CD4-positive, alpha-beta T cell treated with Interferon alpha-2 for 1 hour (primary cell): ENCODE measurements around the gene ABRAXAS1.

Experiments used
- DNase-seq, 2 donors: peaks; one replicate each; pipeline ENCODE4 v3.0.0-alpha.2; 2020 to 2022

Gene ABRAXAS1

DNA sequence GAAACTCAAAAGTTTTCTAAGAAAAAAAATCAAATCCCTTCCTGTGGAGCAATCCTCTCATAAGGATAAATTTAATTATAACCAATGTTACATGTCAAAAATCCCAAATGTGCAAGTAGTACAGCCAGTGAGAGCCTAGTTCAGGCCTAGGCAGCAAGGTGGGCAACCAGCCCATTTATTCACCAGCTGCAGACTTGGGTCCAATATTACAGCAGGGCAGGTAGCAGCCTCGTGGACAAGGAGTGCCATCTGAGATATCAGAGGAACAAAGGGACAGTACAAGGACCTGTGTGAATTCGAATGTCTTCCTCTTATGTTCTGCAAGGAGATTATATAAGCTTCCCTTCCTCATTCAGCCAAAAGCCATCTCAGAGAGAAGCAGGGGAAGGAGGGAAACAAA, 35.9 kb downstream of the ABRAXAS1 start:
- DNase-seq = no peak

DNA sequence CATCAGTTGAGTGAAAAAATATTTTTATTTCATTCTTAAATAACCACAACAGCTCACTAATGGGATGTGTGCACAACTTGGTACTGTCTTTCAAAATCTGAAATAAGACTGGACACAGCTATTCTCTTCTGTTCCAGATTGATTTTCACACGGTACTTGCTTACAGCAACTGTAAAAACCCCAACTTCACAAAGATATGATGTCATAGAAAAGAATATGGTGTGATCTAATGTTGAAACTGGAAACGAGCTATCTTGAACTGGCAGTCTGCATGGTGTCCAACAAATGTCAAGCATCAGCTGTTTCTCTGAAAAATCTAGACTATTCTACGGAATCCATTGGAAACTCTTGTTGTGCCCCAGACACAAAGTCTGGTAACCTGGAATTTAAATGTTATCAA, 44.0 kb downstream of the ABRAXAS1 start:
- no peak for DNase-seq

- no peak for DNase-seq
Observed at GRCh38 chr4:83440148-83440814, 44.6 kb downstream of the ABRAXAS1 start.

DNA sequence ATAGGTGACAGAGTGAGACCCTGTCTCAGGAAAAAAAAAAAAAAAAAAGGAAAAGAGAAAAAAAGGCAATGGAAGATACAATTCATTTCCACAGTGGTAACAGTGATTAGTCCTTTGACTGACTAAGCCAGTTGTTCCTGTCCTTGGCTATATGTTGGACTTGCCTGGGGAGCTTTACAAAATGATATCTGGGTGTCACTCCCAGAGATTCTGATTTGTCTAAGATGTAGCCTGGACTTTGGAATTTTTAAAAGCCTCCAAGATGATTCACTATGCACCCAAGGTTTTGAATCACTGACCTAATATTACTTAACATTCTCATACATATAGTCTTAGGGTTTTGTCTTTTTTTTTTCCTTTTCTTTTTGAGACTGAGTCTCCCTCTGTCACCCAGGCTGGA, 46.2 kb downstream of the ABRAXAS1 start:
- no peak for DNase-seq

DNA sequence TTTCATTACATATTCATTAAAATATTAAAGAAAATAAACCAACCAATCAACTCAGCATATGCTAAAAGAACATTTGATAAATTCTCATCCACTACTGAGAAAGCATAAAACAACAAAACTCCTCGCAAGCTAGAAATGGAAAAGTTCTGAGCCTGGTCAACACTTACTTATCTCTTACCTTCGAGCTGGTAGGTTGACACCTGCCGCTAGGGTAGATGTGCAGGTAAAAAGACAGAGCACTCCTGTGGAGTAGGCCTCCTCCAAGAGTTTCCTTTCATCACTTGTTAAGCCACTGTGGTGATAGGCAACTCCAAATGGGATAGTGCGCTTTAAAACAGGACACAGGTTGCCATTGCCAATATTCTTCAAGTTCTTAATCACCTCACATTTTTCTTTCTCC, 48.2 kb downstream of the ABRAXAS1 start:
- DNase-seq = no peak

DNA sequence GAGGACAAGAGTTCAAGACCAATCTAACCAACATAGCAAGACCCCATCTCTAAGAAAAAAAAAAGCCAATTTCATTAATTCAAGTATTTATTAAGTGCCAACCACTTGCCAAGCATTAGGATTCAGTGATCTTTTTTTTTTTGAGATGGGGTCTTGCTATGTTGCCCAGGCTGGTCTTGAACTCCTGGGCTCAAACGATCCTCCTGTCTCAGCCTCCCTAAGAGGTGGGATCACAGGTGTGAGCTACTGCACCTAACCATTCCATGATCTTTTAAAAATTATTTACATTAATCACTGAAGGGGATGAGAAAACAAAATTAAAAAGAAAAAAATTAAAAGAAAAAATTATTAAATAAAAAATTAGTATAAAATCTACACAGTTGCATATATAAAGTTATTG, 53.7 kb downstream of the ABRAXAS1 start:
- no peak for DNase-seq

- DNase-seq = no peak
Observed at GRCh38 chr4:83418211-83418610, 66.7 kb downstream of the ABRAXAS1 start.

- DNase-seq = no peak
Observed at GRCh38 chr4:83417566-83417965, 67.3 kb downstream of the ABRAXAS1 start.

GRCh38 chr4:83413676-83414075, 71.2 kb downstream of the ABRAXAS1 start:
- DNase-seq = no peak
